ENCODE measurements around the gene YIF1A. TPM values are rescaled to one million over a fixed set of nuclear protein-coding genes. Genes with fewer than 3 reads are reported as not detected.

The YIF1A gene
- total and polyA plus RNA-seq, 7 experiments from 2014 or later, result 25.0 to 66.2 (median 34.1) TPM

- peaks cover 1 to 50% (median 3%) of the 10 kb centered on the region in 3 experiments for H3K36me3 ChIP-seq (ENCODE audit: control insufficient read depth in 2 of 3, insufficient read depth in 3 of 3, low read length in 3 of 3)
- no peaks in the 10 kb centered on the region for H3K9me3 ChIP-seq (ENCODE audit: control insufficient read depth in 2 of 3, low read length in 3 of 3)
- peaks cover 20 to 38% (median 32%) of the 10 kb centered on the region in 7 donors for H3K4me1 Mint-ChIP-seq
- H3K27ac Mint-ChIP-seq, result peak overlapping the region; percentile 32 to 98 (median 81)
- POLR2A ChIA-PET, result interaction anchor here (0.8 to 6.3 kb wide), 8 partner anchors 13 to 1488 kb away, joined by 3 to 56 read pairs (median 4); partner anchors contain the start of genes CNIH2, PCNX3, SF1 and YIF1A
- H3K9me3 Mint-ChIP-seq, result peaks cover 0 to 5% (median 0%) of the 10 kb centered on the region in 11 donors
- peak overlapping the region; percentile 71 to 100 (median 94) for H3K4me3 Mint-ChIP-seq
- H3K27ac ChIP-seq (ENCODE audit: low read depth, low read length), result peak overlapping the region; percentile 90
- peaks cover 0 to 3% (median 0%) of the 10 kb centered on the region in 5 donors for H3K27me3 Mint-ChIP-seq
- CTCF ChIA-PET, result interaction anchor here (0.6 to 1.5 kb wide), 4 partner anchors 8 to 49 kb away, joined by 3 to 6 read pairs (median 4); no protein-coding TSS in a partner anchor
- H3K36me3 Mint-ChIP-seq, result peaks cover 0 to 17% (median 3%) of the 10 kb centered on the region in 5 donors
- H3K27me3 ChIP-seq (ENCODE audit: control insufficient read depth in 2 of 2, insufficient read depth in 2 of 2, low read length in 2 of 2), result no peaks in the 10 kb centered on the region
- H3K4me1 ChIP-seq (ENCODE audit: control insufficient read depth in 2 of 2, insufficient read depth in 2 of 2, low read length in 2 of 2), result peaks cover 16 to 24% of the 10 kb centered on the region in 2 donors
- intact Hi-C loops (cut with micrococcal nuclease), result loop anchor here (2.0 to 10.0 kb wide), 6 partner anchors 44 to 1345 kb away; partner anchors contain the start of genes B4GAT1 (in 1 of the 2), BRMS1 (in 1 of the 2), POLA2 (in 1 of the 2) and PPP2R5B (in 1 of the 2)
- peak overlapping the region; percentile 91 for H3K4me3 ChIP-seq (ENCODE audit: low read length)
- ATAC-seq (no peak), DNase-seq (peak in 1 of 9 donors; percentile 39)
Measured at GRCh38 chr11:66267039-66267378, 21.9 kb downstream of the YIF1A start.

DNA sequence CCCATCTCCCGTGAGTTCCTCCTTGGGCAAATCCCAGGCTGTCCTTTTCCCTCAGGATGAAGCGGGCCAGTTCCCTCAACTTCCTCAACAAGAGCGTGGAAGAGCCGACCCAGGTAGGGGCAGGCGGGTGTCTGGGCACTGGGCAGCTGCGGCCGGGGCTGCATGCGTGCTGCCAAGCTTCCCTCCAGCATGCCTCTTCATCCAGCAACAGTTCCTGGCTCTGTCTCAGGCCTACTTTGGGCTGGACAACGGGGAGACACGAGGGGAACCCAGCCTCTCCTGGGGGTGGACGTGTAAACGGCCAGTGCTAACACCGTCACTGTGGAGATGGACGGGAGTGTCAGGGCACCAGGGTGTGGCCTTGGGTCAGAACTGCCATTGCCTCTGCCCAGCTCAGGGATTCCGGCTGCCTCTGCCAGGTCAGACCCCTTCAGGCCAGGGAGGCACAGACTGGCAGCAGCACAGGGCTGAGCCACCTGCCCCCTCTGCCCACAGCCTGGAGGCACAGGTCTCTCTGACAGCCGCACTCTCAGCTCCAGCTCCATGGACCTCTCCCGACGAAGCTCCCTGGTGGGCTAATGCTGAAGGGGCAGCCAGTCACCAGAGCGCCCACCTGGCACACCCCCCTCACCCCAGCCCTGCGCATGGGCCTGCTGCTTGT is 22.4 kb downstream of the YIF1A start:
- no peak overlapping the region for H3K4me3 ChIP-seq (ENCODE audit: low read length)
- Mint-ChIP-seq H3K4me3 (peak overlapping the region in 8 of 10 donors; percentile 25 to 100 (median 92)), H3K27me3 (peaks cover 0 to 3% (median 0%) of the 10 kb centered on the region in 5 donors), H3K36me3 (peaks cover 0 to 17% (median 4%) of the 10 kb centered on the region in 5 donors), H3K27ac (peak overlapping the region in 8 of 9 donors; percentile 32 to 98 (median 82)), H3K4me1 (peaks cover 17 to 33% (median 28%) of the 10 kb centered on the region in 7 donors), H3K9me3 (peaks cover 0 to 5% (median 0%) of the 10 kb centered on the region in 11 donors)
- no peaks in the 10 kb centered on the region for H3K9me3 ChIP-seq (ENCODE audit: control insufficient read depth in 2 of 3, low read length in 3 of 3)
- peaks cover 16 to 19% of the 10 kb centered on the region in 2 donors for H3K4me1 ChIP-seq (ENCODE audit: control insufficient read depth in 2 of 2, insufficient read depth in 2 of 2, low read length in 2 of 2)
- CTCF ChIA-PET, result interaction anchor here (0.6 to 0.9 kb wide), 2 partner anchors 17 to 48 kb away, joined by 3 to 4 read pairs; no protein-coding TSS in a partner anchor
- no peaks in the 10 kb centered on the region for H3K27me3 ChIP-seq (ENCODE audit: control insufficient read depth in 2 of 2, insufficient read depth in 2 of 2, low read length in 2 of 2)
- peaks cover 0 to 50% (median 0%) of the 10 kb centered on the region in 3 experiments for H3K36me3 ChIP-seq (ENCODE audit: control insufficient read depth in 2 of 3, insufficient read depth in 3 of 3, low read length in 3 of 3)
- no peak for ATAC-seq
- peak overlapping the region; percentile 90 for H3K27ac ChIP-seq (ENCODE audit: low read depth, low read length)
- no peak for DNase-seq
- intact Hi-C loops (cut with micrococcal nuclease), result loop anchor here (2.0 to 10.0 kb wide), 6 partner anchors 44 to 1344 kb away; partner anchors contain the start of genes B4GAT1 (in 1 of the 2), BRMS1 (in 1 of the 2), POLA2 (in 1 of the 2) and PPP2R5B (in 1 of the 2)
- POLR2A ChIA-PET, result interaction anchor here (0.7 to 1.4 kb wide), 3 partner anchors 23 to 651 kb away, joined by 3 to 5 read pairs (median 3); partner anchors contain the start of genes PCNX3 and YIF1A

- H3K27ac Mint-ChIP-seq, result peak overlapping the region in 1 of 9 donors; percentile 29
- H3K27me3 Mint-ChIP-seq, result peaks cover 0 to 3% (median 0%) of the 10 kb centered on the region in 5 donors
- no peaks in the 10 kb centered on the region for H3K9me3 ChIP-seq (ENCODE audit: control insufficient read depth in 2 of 3, low read length in 3 of 3)
- DNase-seq, result no peak
- H3K9me3 Mint-ChIP-seq, result peaks cover 0 to 5% (median 0%) of the 10 kb centered on the region in 11 donors
- H3K4me3 Mint-ChIP-seq, result peak overlapping the region in 2 of 10 donors; percentile 19 to 63
- peaks cover 14 to 15% of the 10 kb centered on the region in 2 donors for H3K4me1 ChIP-seq (ENCODE audit: control insufficient read depth in 2 of 2, insufficient read depth in 2 of 2, low read length in 2 of 2)
- H3K4me1 Mint-ChIP-seq, result peaks cover 15 to 31% (median 25%) of the 10 kb centered on the region in 7 donors
- no peak overlapping the region for H3K4me3 ChIP-seq (ENCODE audit: low read length)
- H3K36me3 ChIP-seq (ENCODE audit: control insufficient read depth in 2 of 3, insufficient read depth in 3 of 3, low read length in 3 of 3), result peaks cover 0 to 57% (median 0%) of the 10 kb centered on the region in 3 experiments
- POLR2A ChIA-PET, result interaction anchor here (0.7 to 0.9 kb wide), 2 partner anchors 23 to 25 kb away, joined by 3 read pairs; partner anchors contain the start of gene YIF1A
- H3K27ac ChIP-seq (ENCODE audit: low read depth, low read length), result no peak overlapping the region
- no peaks in the 10 kb centered on the region for H3K27me3 ChIP-seq (ENCODE audit: control insufficient read depth in 2 of 2, insufficient read depth in 2 of 2, low read length in 2 of 2)
- CTCF ChIA-PET, result interaction anchor here (0.9 to 1.5 kb wide), 2 partner anchors 18 to 44 kb away, joined by 3 read pairs; no protein-coding TSS in a partner anchor
- intact Hi-C loops (cut with micrococcal nuclease), result loop anchor here (2.0 to 10.0 kb wide), 6 partner anchors 43 to 1343 kb away; partner anchors contain the start of genes B4GAT1 (in 1 of the 2), BRMS1 (in 1 of the 2), POLA2 (in 1 of the 2) and PPP2R5B (in 1 of the 2)
- ATAC-seq, result no peak
- H3K36me3 Mint-ChIP-seq, result peaks cover 0 to 15% (median 4%) of the 10 kb centered on the region in 5 donors
Measured at GRCh38 chr11:66265531-66266377, 23.2 kb downstream of the YIF1A start.

GRCh38 chr11:66264914-66265313 is 24.0 kb downstream of the YIF1A start:
- Mint-ChIP-seq H3K36me3 (peaks cover 0 to 17% (median 6%) of the 10 kb centered on the region in 5 donors), H3K27me3 (peaks cover 0 to 3% (median 0%) of the 10 kb centered on the region in 5 donors), H3K4me3 (no peak overlapping the region), H3K27ac (peak overlapping the region in 1 of 9 donors; percentile 22), H3K9me3 (peaks cover 0 to 5% (median 0%) of the 10 kb centered on the region in 11 donors), H3K4me1 (peaks cover 10 to 27% (median 21%) of the 10 kb centered on the region in 7 donors)
- peaks cover 0 to 61% (median 0%) of the 10 kb centered on the region in 3 experiments for H3K36me3 ChIP-seq (ENCODE audit: control insufficient read depth in 2 of 3, insufficient read depth in 3 of 3, low read length in 3 of 3)
- H3K27me3 ChIP-seq (ENCODE audit: control insufficient read depth in 2 of 2, insufficient read depth in 2 of 2, low read length in 2 of 2), result no peaks in the 10 kb centered on the region
- intact Hi-C loops (cut with micrococcal nuclease), result loop anchor here (5.0 to 10.0 kb wide), 5 partner anchors 82 to 1343 kb away; partner anchors contain the start of genes B4GAT1 (in 1 of the 2), BRMS1 (in 1 of the 2), POLA2 (in 1 of the 2) and PPP2R5B (in 1 of the 2)
- ChIA-PET CTCF (interaction anchor here (1.5 kb wide), 1 partner anchor 43 kb away, joined by 3 read pairs; no protein-coding TSS in a partner anchor), POLR2A (no interaction called here)
- no peak overlapping the region for H3K27ac ChIP-seq (ENCODE audit: low read depth, low read length)
- ATAC-seq, result no peak
- H3K9me3 ChIP-seq (ENCODE audit: control insufficient read depth in 2 of 3, low read length in 3 of 3), result no peaks in the 10 kb centered on the region
- peaks cover 6% of the 10 kb centered on the region in 2 donors for H3K4me1 ChIP-seq (ENCODE audit: control insufficient read depth in 2 of 2, insufficient read depth in 2 of 2, low read length in 2 of 2)
- no peak for DNase-seq
- H3K4me3 ChIP-seq (ENCODE audit: low read length), result no peak overlapping the region

DNA sequence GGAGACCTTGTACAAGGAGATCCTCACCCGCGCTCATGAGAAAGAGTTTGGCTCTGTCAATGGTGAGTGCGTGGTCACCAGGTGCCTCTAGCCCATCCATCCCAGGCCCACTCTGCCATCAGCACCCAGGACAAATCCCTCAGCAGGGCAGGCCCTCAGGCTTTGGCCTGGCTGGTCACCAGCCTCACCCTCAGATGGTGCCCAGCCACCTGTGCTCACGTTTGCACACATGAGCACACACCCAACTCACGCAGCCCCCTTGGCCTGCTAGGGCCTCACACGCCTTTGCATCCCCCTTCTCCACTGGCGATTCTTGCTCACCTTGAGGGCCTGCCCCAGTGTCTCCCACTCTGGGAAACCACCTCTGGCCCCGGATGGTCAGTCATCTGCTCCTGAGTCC is 24.6 kb downstream of the YIF1A start:
- POLR2A ChIA-PET, result no interaction called here
- peaks cover 0 to 5% (median 0%) of the 10 kb centered on the region in 11 donors for H3K9me3 Mint-ChIP-seq
- Histone ChIP-seq H3K27ac (ENCODE audit: low read depth, low read length) (no peak overlapping the region), H3K36me3 (ENCODE audit: control insufficient read depth in 2 of 3, insufficient read depth in 3 of 3, low read length in 3 of 3) (peaks cover 0 to 67% (median 0%) of the 10 kb centered on the region in 3 experiments), H3K27me3 (ENCODE audit: control insufficient read depth in 2 of 2, insufficient read depth in 2 of 2, low read length in 2 of 2) (no peaks in the 10 kb centered on the region), H3K9me3 (ENCODE audit: control insufficient read depth in 2 of 3, low read length in 3 of 3) (no peaks in the 10 kb centered on the region), H3K4me3 (ENCODE audit: low read length) (no peak overlapping the region), H3K4me1 (ENCODE audit: control insufficient read depth in 2 of 2, insufficient read depth in 2 of 2, low read length in 2 of 2) (peaks cover under 1 to 1% of the 10 kb centered on the region in 2 donors)
- ATAC-seq (no peak), DNase-seq (no peak)
- intact Hi-C loops (cut with micrococcal nuclease), result loop anchor here in 1 of 2 donors (10.0 kb wide), 1 partner anchor 1000 kb away; the partner anchor contains the start of gene POLA2
- H3K4me1 Mint-ChIP-seq, result peaks cover 8 to 27% (median 17%) of the 10 kb centered on the region in 7 donors
- peaks cover 0 to 21% (median 10%) of the 10 kb centered on the region in 5 donors for H3K36me3 Mint-ChIP-seq
- peaks cover 0 to 3% (median 0%) of the 10 kb centered on the region in 5 donors for H3K27me3 Mint-ChIP-seq
- peak overlapping the region in 1 of 9 donors; percentile 33 for H3K27ac Mint-ChIP-seq
- CTCF ChIA-PET, result interaction anchor here (1.5 kb wide), 1 partner anchor 43 kb away, joined by 3 read pairs; no protein-coding TSS in a partner anchor
- H3K4me3 Mint-ChIP-seq, result no peak overlapping the region

All from naive thymus-derived CD4-positive, alpha-beta T cell (primary cell).